ENCODE data around the gene SDCCAG8. TPM values are rescaled to one million over a fixed set of nuclear protein-coding genes. Genes with fewer than 3 reads are reported as not detected.

Gene SDCCAG8
- total RNA-seq, 2 experiments from 2014 or later: 18.3 to 21.2 TPM

DNA sequence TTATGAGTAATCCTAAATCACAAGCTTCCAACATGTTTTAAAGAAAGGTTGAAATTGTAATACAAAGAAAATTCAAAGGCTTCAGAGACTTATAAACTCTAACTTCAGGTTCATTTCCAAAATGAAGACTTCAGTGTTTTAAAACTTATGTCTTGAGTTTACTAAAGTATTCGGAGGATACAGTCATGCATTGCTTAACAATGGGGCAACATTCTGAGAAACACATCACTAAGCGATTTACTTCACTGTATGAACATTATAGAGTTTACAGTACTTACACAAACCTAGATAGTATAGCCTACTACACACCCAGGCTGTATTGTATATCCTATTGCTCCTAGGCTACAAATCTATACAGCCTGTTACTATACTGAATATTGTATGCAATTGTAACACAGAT lies 39.1 kb upstream of the SDCCAG8 start:
- Histone ChIP-seq H3K36me3 (ENCODE audit: insufficient read depth, low read length) (peaks cover 33% of the 10 kb centered on the region), H3K4me1 (ENCODE audit: insufficient read depth, low read length) (no peaks in the 10 kb centered on the region), H3K4me3 (ENCODE audit: low read length) (no peak overlapping the region), H3K27ac (ENCODE audit: low read depth in 1 of 2, low read length in 2 of 2) (no peak overlapping the region), H3K9me3 (ENCODE audit: control insufficient read depth in 1 of 2, insufficient read depth in 1 of 2, low read length in 2 of 2) (peaks cover 0 to 5% of the 10 kb centered on the region in 2 experiments), H3K27me3 (ENCODE audit: control insufficient read depth in 1 of 2, insufficient read depth in 2 of 2, low read length in 2 of 2) (no peaks in the 10 kb centered on the region)
- no peak overlapping the region for H3K27ac Mint-ChIP-seq
- peaks cover 4% of the 10 kb centered on the region for H3K4me1 Mint-ChIP-seq (ENCODE audit: low read depth)
- TF ChIP-seq, protein P1, sequence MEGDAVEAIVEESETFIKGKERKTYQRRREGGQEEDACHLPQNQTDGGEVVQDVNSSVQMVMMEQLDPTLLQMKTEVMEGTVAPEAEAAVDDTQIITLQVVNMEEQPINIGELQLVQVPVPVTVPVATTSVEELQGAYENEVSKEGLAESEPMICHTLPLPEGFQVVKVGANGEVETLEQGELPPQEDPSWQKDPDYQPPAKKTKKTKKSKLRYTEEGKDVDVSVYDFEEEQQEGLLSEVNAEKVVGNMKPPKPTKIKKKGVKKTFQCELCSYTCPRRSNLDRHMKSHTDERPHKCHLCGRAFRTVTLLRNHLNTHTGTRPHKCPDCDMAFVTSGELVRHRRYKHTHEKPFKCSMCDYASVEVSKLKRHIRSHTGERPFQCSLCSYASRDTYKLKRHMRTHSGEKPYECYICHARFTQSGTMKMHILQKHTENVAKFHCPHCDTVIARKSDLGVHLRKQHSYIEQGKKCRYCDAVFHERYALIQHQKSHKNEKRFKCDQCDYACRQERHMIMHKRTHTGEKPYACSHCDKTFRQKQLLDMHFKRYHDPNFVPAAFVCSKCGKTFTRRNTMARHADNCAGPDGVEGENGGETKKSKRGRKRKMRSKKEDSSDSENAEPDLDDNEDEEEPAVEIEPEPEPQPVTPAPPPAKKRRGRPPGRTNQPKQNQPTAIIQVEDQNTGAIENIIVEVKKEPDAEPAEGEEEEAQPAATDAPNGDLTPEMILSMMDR (IDR thresholded peaks at IDR 0.05): no peak
- H3K4me3 Mint-ChIP-seq: no peak overlapping the region
- no peak for DNase-seq
- peaks cover 76% of the 10 kb centered on the region for H3K36me3 Mint-ChIP-seq (ENCODE audit: low read depth)
- intact Hi-C loops (cut with DNase I, micrococcal nuclease): loop anchor here in 1 of 2 experiments (5.0 kb wide), 1 partner anchor 36 kb away; no protein-coding TSS in a partner anchor
- ATAC-seq (ENCODE audit: poor library complexity): no peak
- CTCF ChIA-PET: no interaction called here
- no peaks in the 10 kb centered on the region for H3K9me3 Mint-ChIP-seq
- POLR2A ChIA-PET: no interaction called here
- H3K27me3 Mint-ChIP-seq: no peaks in the 10 kb centered on the region

DNA sequence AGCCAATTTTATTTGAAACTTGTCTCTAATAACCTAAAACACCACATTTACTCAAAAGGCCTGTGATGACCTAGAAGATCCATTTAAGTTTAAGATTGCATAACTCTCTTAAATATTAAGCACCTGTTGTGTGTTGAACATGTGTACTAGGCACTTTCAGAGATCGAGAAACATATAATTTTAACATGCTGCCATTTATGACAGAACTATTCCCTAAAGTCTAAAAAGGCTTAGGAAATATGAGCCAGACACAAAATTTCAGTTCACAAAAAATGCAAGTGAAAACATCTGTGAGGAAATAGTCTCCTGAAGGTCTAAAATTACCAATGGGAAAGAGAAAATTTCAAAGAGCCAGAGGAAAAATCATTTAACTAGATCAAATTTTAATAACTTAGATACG lies 38.5 kb upstream of the SDCCAG8 start:
- Mint-ChIP-seq H3K4me3 (no peak overlapping the region), H3K27me3 (no peaks in the 10 kb centered on the region), H3K27ac (no peak overlapping the region), H3K4me1 (ENCODE audit: low read depth) (peaks cover 4% of the 10 kb centered on the region), H3K9me3 (no peaks in the 10 kb centered on the region), H3K36me3 (ENCODE audit: low read depth) (peaks cover 81% of the 10 kb centered on the region)
- Histone ChIP-seq H3K36me3 (ENCODE audit: insufficient read depth, low read length) (peaks cover 34% of the 10 kb centered on the region), H3K4me3 (ENCODE audit: low read length) (no peak overlapping the region), H3K27ac (ENCODE audit: low read depth in 1 of 2, low read length in 2 of 2) (no peak overlapping the region), H3K4me1 (ENCODE audit: insufficient read depth, low read length) (no peaks in the 10 kb centered on the region), H3K9me3 (ENCODE audit: control insufficient read depth in 1 of 2, insufficient read depth in 1 of 2, low read length in 2 of 2) (peaks cover 0 to 5% of the 10 kb centered on the region in 2 experiments), H3K27me3 (ENCODE audit: control insufficient read depth in 1 of 2, insufficient read depth in 2 of 2, low read length in 2 of 2) (no peaks in the 10 kb centered on the region)
- no peak for DNase-seq
- TF ChIP-seq, protein P1 (IDR thresholded peaks at IDR 0.05): no peak
- POLR2A ChIA-PET: no interaction called here
- intact Hi-C loops (cut with DNase I, micrococcal nuclease): loop anchor here in 1 of 2 experiments (5.0 kb wide), 1 partner anchor 35 kb away; no protein-coding TSS in a partner anchor
- CTCF ChIA-PET: no interaction called here
- no peak for ATAC-seq (ENCODE audit: poor library complexity)

DNA sequence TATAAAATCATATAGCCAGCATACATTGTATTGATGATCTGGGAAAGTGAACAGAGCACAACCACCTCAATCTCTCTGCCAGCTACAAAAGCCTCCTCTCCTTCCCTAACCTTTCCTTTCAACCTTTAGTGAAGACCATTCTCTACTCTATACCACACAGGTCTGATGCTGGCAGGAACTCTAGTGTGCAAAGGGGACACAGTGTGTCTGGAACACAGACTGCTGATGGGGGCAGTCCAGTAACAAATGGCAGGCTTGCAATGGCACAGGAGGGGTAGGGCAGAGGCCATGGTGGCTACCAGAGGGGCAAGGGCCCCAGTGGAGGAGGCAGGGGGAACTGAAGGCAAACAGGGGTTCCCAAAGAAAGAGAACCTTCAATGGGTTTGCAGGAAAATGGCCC lies 37.8 kb upstream of the SDCCAG8 start:
- no peak overlapping the region for H3K4me3 Mint-ChIP-seq
- ATAC-seq (ENCODE audit: poor library complexity) (no peak), DNase-seq (no peak)
- ChIA-PET CTCF (no interaction called here), POLR2A (no interaction called here)
- Histone ChIP-seq H3K36me3 (ENCODE audit: insufficient read depth, low read length) (peaks cover 34% of the 10 kb centered on the region), H3K27ac (ENCODE audit: low read depth in 1 of 2, low read length in 2 of 2) (no peak overlapping the region), H3K4me1 (ENCODE audit: insufficient read depth, low read length) (no peaks in the 10 kb centered on the region), H3K27me3 (ENCODE audit: control insufficient read depth in 1 of 2, insufficient read depth in 2 of 2, low read length in 2 of 2) (no peaks in the 10 kb centered on the region), H3K9me3 (ENCODE audit: control insufficient read depth in 1 of 2, insufficient read depth in 1 of 2, low read length in 2 of 2) (peaks cover 0 to 5% of the 10 kb centered on the region in 2 experiments), H3K4me3 (ENCODE audit: low read length) (no peak overlapping the region)
- H3K9me3 Mint-ChIP-seq: no peaks in the 10 kb centered on the region
- intact Hi-C loops (cut with DNase I, micrococcal nuclease): loop anchor here in 1 of 2 experiments (5.0 kb wide), 1 partner anchor 34 kb away; no protein-coding TSS in a partner anchor
- no peaks in the 10 kb centered on the region for H3K27me3 Mint-ChIP-seq
- TF ChIP-seq, protein P1 (IDR thresholded peaks at IDR 0.05): no peak
- H3K27ac Mint-ChIP-seq: no peak overlapping the region
- peaks cover 5% of the 10 kb centered on the region for H3K4me1 Mint-ChIP-seq (ENCODE audit: low read depth)
- peaks cover 82% of the 10 kb centered on the region for H3K36me3 Mint-ChIP-seq (ENCODE audit: low read depth)

Data from CD4-positive, alpha-beta T cell (primary cell).